Gastrocnemius medialis (tissue), 4 donors: ENCODE results near the gene FEM1B. TPM values are rescaled to one million over a fixed set of nuclear protein-coding genes. Genes with fewer than 3 reads are reported as not detected.
"Not testable (repeated sequence)": the region's sequence is repeated elsewhere in the genome, so short reads cannot be mapped to it uniquely, and the experiment has no call there.

Source experiments
- ATAC-seq, 2 donors: fragments of 150-250 bp; one replicate each; pipeline ENCODE4 v1.9.1; 2016
- DNase-seq, 2 donors: peaks; one replicate each; pipeline ENCODE4 v3.0.0-alpha.2; 2019
- H3K27ac ChIP-seq, 4 donors: fragments of 200-600 bp; sonication (generic); 1 replicate in 1 of 4; 2 replicates in 3 of 4; pipeline ENCODE4 v1.5.1; 2016 to 2018; ENCODE audit warnings: mild to moderate bottlenecking in 2 of 4, moderate library complexity in 1 of 4
- H3K27me3 ChIP-seq, 3 donors: fragments of 200-600 bp; sonication (generic) in 2 of 3; 1 replicate in 1 of 3; 2 replicates in 2 of 3; pipeline versions ENCODE4 v1.5.1 to v1.6.0; 2016 to 2019; ENCODE audit warnings: mild to moderate bottlenecking in 1 of 3, moderate library complexity in 1 of 3
- H3K36me3 ChIP-seq, 2 donors: fragments of 200-600 bp; sonication (generic) in 1 of 2; one replicate each; pipeline ENCODE4 v1.5.1; 2017 to 2018
- H3K4me1 ChIP-seq, 2 donors: fragments of 200-600 bp; sonication (generic) in 1 of 2; one replicate each; pipeline ENCODE4 v1.5.1; 2016 to 2017; ENCODE audit warnings: mild to moderate bottlenecking in 2 of 2
- H3K4me3 ChIP-seq, 4 donors: fragments of 200-600 bp; sonication (generic) in 3 of 4; 1 replicate in 1 of 4; 2 replicates in 3 of 4; pipeline ENCODE4 v1.5.1; 2016 to 2019; ENCODE audit warnings: mild to moderate bottlenecking in 2 of 4
- H3K9me3 ChIP-seq, 3 donors: fragments of 200-600 bp; sonication (generic) in 2 of 3; 1 replicate in 1 of 3; 2 replicates in 2 of 3; pipeline ENCODE4 v1.5.1; 2016 to 2019
- POLR2A ChIP-seq, 2 donors: fragments of 450-650 bp; IDR thresholded peaks; one replicate each; pipeline ENCODE4 v1.6.1; 2017; ENCODE audit warnings: antibody characterized with exemption in 2 of 2, mild to moderate bottlenecking in 2 of 2, moderate library complexity in 2 of 2
- in situ Hi-C, 4 donors: fragments of 200-750 bp; cut with MboI; loops; one replicate each; pipeline versions ENCODE4 v1.15.0 to v1.8.0; 2017; ENCODE audit warnings: low sequenced_read_pairs in 4 of 4
- intact Hi-C: fragments of 100-400 bp; cut with DNase I; formaldehyde crosslinking; loops from one replicate; pipeline ENCODE4 v1.15.1; 2023; ENCODE audit warnings: low total_unique reads
- total RNA-seq, 4 donors: library from RNA; depleted of rRNA; stranded (reverse); fragments of >200 nt; gene quantifications; one replicate each; pipeline versions ENCODE4 v1.1.0 to v1.2.3, GENCODE V29; 2016
- TF ChIP-seq, protein P1 (sequence below), 5 experiments: fragments of 450-650 bp in 3 of 5; fragments of 200-600 bp in 2 of 5; sonication (generic) in 2 of 5; IDR thresholded peaks in 4 of 5; conservative IDR thresholded peaks in 1 of 5; 1 replicate in 4 of 5; 2 replicates in 1 of 5; pipeline ENCODE4 v1.5.1; 2016 to 2019; ENCODE audit warnings: antibody characterized with exemption in 5 of 5, mild to moderate bottlenecking in 3 of 5, moderate library complexity in 3 of 5

FEM1B gene
- total RNA-seq, 4 donors from 2014 or later = 80.8 to 158 (median 124) TPM

DNA sequence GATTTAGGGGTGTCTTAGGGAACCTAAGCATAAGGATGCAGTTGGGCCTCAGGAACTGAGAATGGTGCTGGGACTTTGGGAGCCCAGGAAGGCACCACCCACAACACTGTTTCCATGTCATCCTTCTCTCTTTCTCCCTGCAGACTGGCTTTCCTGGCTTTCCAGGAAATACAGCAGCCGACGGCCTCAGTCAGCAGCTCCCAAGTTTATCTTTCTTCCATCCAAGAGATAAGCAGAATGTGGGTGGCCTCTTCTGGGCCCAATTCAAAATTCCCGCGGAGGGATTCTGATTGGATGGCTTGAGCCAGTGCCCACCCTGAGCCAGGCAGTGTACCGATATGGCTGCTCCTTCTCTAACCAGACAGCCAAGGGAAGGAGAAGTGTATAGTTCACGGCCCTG, 43.5 kb upstream of the FEM1B start:
- in situ Hi-C loops (no loop called here), intact Hi-C loops (no loop called here)
- H3K4me1 ChIP-seq = peaks cover under 1 to 4% of the 10 kb centered on the region in 2 donors
- no peak overlapping the region for H3K27ac ChIP-seq
- TF ChIP-seq, protein P1, sequence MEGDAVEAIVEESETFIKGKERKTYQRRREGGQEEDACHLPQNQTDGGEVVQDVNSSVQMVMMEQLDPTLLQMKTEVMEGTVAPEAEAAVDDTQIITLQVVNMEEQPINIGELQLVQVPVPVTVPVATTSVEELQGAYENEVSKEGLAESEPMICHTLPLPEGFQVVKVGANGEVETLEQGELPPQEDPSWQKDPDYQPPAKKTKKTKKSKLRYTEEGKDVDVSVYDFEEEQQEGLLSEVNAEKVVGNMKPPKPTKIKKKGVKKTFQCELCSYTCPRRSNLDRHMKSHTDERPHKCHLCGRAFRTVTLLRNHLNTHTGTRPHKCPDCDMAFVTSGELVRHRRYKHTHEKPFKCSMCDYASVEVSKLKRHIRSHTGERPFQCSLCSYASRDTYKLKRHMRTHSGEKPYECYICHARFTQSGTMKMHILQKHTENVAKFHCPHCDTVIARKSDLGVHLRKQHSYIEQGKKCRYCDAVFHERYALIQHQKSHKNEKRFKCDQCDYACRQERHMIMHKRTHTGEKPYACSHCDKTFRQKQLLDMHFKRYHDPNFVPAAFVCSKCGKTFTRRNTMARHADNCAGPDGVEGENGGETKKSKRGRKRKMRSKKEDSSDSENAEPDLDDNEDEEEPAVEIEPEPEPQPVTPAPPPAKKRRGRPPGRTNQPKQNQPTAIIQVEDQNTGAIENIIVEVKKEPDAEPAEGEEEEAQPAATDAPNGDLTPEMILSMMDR (IDR thresholded peaks at IDR 0.05 in 4 of 5, conservative IDR thresholded peaks at IDR 0.05 in 1 of 5) = no peak
- no peak for TF ChIP-seq POLR2A (IDR thresholded peaks at IDR 0.05)
- H3K36me3 ChIP-seq = no peaks in the 10 kb centered on the region
- no peak for DNase-seq
- no peaks in the 10 kb centered on the region for H3K9me3 ChIP-seq
- H3K4me3 ChIP-seq = no peak overlapping the region
- no peak for ATAC-seq
- H3K27me3 ChIP-seq = no peaks in the 10 kb centered on the region

DNA sequence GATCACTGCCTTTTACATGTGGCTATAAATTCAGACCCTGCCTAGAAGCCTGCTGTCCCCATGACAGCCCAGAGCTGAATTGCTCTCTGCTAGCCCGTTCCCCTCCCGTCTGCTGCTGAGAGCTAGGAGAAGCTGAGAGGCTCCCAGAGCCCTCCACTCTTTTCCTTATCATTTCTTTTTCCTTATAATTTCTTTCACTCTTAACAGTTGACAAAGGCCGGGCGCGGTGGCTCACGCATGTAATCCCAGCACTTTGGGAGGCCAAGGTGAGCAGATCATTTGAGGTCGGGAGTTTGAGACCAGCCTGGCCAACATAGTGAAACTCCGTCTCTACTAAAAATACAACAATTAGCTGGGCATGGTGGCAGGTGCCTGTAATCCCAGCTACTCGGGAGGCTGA, 43.0 kb upstream of the FEM1B start:
- H3K27me3 ChIP-seq, H3K4me1 ChIP-seq, H3K4me3 ChIP-seq, H3K9me3 ChIP-seq, DNase-seq, H3K36me3 ChIP-seq, H3K27ac ChIP-seq, in situ Hi-C loops, ATAC-seq, intact Hi-C loops: not testable (repeated sequence)

DNA sequence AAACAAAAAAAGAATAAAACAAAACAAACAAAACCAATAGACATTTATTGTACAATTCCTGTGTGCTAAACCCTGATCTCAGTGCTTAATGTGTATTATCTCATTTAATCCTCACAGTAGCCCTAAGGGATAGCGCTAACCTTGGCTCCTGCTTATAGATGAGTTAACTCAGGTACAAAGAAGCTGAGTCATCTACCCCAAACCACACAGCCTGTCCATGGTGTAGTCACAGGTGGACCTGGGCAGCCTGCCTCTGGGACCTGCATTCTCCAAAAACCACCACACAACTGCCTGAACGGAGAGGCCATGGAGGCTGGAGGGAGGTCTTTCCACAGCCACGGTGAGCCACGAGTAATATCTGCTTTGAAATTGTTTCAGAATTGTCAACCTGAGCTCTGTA, 42.5 kb upstream of the FEM1B start:
- no peak for DNase-seq
- Histone ChIP-seq H3K4me3 (no peak overlapping the region), H3K4me1 (peaks cover 0 to 3% of the 10 kb centered on the region in 2 donors), H3K27me3 (no peaks in the 10 kb centered on the region), H3K27ac (no peak overlapping the region), H3K36me3 (no peaks in the 10 kb centered on the region), H3K9me3 (no peaks in the 10 kb centered on the region)
- in situ Hi-C loops (no loop called here), intact Hi-C loops (no loop called here)
- ATAC-seq = no peak
- TF ChIP-seq, protein P1 (IDR thresholded peaks at IDR 0.05 in 4 of 5, conservative IDR thresholded peaks at IDR 0.05 in 1 of 5) = no peak
- TF ChIP-seq POLR2A (IDR thresholded peaks at IDR 0.05) = no peak

DNA sequence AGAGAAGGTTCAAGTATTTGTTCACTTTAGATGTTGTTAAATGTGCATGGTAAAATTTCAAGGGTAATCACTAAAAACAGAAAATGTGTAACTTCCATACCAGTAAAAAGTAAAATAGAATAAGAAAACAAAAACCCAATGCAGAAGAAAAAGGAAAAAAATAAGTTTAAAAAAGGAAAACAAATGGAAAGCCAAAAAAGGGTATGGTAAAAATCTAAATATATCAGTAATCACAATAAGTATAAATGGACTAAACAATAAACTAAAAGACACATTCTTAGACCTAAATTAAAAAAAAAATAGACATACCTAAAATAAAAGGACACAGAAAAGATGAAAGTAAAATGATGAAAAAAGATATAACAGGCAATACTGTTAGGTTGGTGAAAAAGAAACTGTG, 38.5 kb upstream of the FEM1B start:
- in situ Hi-C loops (no loop called here), intact Hi-C loops (no loop called here)
- DNase-seq = no peak
- no peaks in the 10 kb centered on the region for H3K36me3 ChIP-seq
- ATAC-seq = no peak
- H3K4me3 ChIP-seq = no peak overlapping the region
- no peak for TF ChIP-seq POLR2A (IDR thresholded peaks at IDR 0.05)
- TF ChIP-seq, protein P1 (IDR thresholded peaks at IDR 0.05 in 4 of 5, conservative IDR thresholded peaks at IDR 0.05 in 1 of 5) = no peak
- no peak overlapping the region for H3K27ac ChIP-seq
- H3K27me3 ChIP-seq = no peaks in the 10 kb centered on the region
- H3K9me3 ChIP-seq = no peaks in the 10 kb centered on the region
- H3K4me1 ChIP-seq = no peaks in the 10 kb centered on the region

DNA sequence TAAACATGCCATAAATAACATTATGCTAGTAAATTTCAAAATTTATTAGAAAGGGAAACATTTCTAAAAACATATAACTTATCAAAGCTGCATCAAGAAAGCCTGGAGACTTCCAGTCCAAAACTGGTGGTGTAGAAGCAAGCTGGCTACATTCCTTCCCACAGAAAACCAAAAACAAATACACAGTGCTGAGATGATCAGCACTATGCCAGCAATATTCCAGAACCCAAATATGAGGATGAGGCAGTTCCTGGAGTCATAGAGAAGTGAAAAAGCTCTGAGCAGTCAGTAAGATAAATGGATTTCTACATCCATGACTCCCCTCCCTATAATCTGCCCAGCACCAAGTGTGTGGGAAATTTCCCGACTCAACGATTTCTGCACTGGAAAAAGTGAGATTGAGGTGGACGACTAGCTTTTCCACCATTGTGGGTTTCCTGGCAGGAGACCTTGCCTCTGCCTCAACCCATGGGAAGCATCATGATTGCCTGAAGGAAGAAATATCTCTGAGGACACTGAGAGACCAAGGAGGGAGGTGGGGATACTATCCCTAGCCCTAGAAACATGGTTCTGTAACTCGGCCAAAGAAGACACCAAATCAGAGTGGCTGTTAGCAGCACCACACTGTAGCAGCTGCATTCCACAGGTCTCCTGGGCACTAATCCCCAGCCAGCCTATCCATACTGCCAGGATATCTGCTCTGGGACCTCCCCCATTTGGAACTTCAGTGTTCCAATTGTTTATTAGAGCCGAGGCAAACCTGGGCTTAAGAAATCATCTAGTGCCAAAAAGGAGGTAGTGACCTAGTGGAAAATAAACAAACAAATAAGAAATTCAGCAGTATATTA, 36.2 kb upstream of the FEM1B start:
- intact Hi-C loops (no loop called here), in situ Hi-C loops (loop anchor here in 2 of 4 donors (10.0 kb wide), 2 partner anchors 133 to 143 kb away; no protein-coding TSS in a partner anchor)
- H3K36me3 ChIP-seq = no peaks in the 10 kb centered on the region

More for the DNA sequence above, 36.2 kb upstream of the FEM1B start:
- no peak for DNase-seq
- Histone ChIP-seq H3K4me1 (no peaks in the 10 kb centered on the region), H3K27ac (no peak overlapping the region), H3K27me3 (no peaks in the 10 kb centered on the region), H3K4me3 (no peak overlapping the region), H3K9me3 (no peaks in the 10 kb centered on the region)
- ATAC-seq = no peak
- TF ChIP-seq, protein P1 (IDR thresholded peaks at IDR 0.05 in 4 of 5, conservative IDR thresholded peaks at IDR 0.05 in 1 of 5) = no peak
- TF ChIP-seq POLR2A (IDR thresholded peaks at IDR 0.05) = no peak
